ENCODE results near the gene TECPR2.

The TECPR2 gene

DNA sequence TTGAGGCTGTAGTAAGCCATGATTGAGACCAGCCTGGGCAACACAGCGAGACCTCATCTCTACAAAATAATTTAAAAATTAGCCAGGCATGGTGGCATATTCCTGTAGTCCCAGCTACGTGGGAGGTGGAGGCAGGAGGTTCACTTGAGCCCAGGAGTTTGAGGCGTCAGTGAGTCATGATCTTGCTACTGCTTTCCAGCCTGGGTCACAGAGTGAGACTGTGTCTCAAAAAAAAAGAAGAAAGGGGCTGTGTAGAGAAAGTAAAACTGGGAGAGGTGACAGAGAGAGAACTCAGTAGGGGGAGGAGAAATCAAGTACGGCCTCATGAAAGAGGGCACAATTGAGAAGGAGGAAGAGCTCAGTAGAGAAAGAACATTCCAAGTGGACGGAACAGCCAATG lies 12.4 kb downstream of the TECPR2 start:
- DNase-seq (ENCODE audit: low spot score): no peak

- no peak for DNase-seq (ENCODE audit: low spot score)
These were observed 15.0 kb downstream of the TECPR2 start for GRCh38 chr14:102377696-102378095.

DNA sequence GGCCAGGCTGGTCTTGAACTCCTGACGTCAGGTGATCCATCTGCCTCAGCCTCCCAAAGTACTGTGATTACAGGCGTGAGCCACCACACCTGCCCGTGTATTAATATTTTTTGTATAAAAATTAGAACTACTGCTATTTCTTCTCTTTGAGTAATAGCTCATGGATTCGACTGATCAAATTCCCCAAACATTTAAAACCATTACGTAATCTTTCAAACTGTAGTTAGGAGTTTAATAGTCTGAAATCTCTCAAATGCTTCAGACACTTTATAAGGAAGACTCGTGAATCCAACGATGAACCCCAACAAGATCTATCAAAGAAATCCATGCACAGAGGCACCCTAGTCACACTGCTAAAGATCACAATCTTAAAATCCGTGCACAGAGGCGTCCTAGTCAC lies 16.1 kb downstream of the TECPR2 start:
- DNase-seq (ENCODE audit: low spot score): no peak

DNA sequence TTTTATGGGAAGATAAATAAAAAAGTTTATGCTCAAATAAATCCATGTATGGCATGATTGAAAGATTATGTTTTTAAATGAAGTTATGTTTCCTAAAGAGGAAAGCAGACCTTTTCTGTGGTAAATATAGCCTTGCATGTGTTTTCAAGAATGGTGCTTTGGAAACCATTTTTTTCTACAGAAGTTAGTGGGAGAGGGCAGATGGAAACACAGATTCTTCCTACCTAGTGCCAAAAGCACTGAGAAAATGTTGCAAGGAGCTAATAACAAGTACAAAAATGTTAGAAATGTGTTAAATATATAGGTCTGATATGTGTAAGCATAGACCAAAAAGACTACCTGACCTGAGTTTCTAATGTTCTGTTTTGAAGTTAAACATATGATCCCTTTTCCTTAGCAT lies 24.3 kb downstream of the TECPR2 start:
- DNase-seq (ENCODE audit: low spot score): no peak

- DNase-seq (ENCODE audit: low spot score): no peak
These were observed 26.5 kb downstream of the TECPR2 start for GRCh38 chr14:102389246-102389645.

DNA sequence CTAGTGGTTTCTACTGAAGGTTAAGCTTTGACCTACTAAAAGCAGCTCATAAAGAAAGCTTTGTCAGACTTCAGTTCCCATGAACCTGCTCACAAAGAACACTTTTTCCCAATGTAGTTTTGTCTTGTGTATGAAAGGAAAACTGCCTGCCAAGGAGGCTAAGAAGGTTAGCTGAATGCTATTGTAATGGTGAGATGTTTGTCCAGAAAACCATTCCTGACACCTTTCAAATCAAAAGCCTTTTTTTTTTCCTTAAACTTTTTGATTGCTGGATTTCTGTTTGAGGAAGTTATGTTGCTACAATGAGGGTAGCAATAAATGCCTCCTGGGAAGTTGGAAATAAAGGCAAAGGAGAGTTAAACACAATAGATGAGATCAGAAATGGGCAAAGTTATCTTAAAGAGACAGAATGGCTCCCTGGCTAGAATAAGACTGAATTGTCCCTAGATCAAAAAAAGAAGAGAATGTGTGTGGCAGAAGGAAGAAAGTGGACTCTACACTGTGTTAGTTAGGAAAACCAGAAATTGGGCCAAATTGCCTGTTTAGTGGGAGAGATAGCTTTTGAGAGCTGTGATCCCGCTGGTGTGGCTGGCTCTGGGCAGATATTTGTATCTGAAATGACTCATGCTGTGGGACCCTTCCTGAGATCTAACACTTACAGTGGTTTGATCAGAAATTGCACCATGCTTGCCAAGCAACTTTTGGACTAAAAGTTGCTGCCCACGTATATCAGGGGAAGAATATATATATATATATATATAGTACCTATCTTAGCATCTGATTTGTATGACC lies 27.5 kb downstream of the TECPR2 start:
- no peak for DNase-seq (ENCODE audit: low spot score)

GRCh38 chr14:102392506-102392905 lies 29.8 kb downstream of the TECPR2 start:
- no peak for DNase-seq (ENCODE audit: low spot score)

DNA sequence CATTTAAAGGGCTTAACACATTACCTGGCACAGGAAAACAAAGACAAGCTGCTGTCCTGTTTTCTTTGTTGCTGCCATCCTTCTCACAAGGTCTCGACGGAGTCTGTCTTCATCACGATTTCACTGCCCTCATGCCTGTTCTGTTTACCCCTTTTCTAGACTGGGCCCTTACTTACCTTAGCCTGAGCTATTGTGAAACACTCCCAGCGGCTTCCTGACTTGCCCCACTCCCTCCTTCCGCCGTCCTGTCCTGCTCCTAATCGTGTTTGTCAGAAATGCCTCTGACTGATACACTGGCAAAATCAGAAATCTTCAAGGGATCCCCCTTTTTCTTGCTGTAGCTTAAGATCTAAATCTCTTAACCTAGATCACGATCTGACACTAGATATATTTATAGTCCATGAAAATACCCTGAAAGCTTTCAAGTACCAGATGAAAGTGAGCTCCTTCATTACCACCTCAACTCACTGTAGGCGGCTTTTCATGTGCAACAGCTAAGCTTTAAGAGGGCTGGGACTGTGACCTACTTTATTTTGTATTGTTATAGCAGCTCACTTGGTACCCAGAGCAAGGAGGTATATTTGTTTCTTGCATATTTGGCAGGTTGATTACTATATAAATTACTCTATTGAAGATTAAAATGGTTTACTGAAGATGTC lies 32.1 kb downstream of the TECPR2 start:
- no peak for DNase-seq (ENCODE audit: low spot score)

DNA sequence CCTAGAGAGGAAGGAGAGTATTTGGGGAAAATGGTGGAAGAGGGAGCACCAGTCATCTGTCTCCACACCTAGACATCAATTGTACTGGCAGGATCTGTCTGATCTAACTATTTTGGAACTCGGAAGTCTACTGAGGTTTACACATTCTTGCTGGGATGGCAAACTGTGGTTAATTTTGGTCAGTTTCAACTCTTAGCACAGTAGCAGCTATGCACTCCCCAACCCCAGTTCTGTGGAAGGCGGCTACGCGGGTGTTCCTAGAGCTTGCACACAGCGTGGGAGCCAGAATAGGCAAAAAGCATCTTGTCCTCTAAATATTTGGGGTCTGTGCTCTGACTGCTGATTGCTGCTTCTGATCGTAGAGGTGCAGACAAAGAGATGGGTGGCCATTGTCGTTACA lies 33.8 kb downstream of the TECPR2 start:
- DNase-seq (ENCODE audit: low spot score): no peak

GRCh38 chr14:102403028-102403427 lies 40.3 kb downstream of the TECPR2 start:
- DNase-seq (ENCODE audit: low spot score): no peak

DNA sequence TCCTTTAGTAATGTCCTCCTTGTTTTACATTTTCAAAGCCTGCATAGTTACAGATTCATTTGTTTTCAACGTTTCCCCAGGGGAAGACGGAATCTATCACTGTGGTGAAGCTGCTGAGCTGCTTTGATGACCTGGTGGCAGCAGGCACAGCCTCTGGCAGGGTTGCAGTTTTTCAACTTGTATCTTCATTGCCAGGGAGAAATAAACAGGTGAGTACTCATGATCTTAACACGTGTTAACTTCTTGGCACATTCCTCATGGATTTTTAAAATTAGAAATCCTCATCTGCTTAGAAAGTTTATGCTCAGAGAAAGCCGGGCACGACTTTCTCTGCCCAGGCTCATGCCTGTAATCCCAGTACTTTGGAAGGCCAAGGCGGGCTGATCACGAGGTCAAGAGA lies 44.5 kb downstream of the TECPR2 start:
- no peak for DNase-seq (ENCODE audit: low spot score)

DNA sequence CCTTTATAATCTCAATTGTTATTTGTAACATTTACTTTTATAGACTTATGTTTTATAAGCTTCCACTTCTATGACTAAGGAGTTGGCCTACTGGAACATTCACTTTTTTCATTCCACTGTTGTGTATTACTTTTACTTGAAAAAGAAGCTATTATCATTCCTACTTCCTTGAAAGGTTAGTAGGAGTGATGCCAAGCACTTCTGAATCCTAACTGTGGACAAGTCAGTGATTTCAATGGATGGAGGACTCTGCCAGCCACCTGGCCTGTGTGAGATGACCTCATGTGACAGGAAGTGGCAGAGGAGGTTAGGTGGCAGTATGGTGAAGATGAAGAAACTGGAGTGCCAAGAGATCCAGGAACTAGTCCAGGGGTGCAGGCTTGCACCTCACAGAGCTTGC lies 46.0 kb downstream of the TECPR2 start:
- no peak for DNase-seq (ENCODE audit: low spot score)

DNA sequence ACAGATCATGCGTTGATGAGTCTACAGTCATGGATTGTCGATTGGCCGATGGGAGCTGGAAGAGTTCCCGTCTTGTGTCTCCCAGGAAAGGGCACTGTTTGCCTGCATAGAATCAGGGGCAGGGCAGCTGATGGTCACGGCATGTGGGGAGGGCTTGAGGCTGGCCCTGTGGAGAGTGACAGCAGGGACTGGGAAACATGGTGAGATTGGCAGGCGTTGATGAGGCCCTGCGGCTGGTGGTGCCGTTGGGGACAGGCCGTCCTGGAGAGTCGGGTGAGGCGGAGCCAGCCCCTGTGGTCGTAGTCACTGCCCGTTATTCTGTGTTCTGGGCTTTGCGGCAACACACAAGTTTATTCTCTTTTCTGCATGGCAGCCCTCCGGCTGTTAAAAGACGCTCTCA lies 52.9 kb downstream of the TECPR2 start:
- no peak for DNase-seq (ENCODE audit: low spot score)

DNA sequence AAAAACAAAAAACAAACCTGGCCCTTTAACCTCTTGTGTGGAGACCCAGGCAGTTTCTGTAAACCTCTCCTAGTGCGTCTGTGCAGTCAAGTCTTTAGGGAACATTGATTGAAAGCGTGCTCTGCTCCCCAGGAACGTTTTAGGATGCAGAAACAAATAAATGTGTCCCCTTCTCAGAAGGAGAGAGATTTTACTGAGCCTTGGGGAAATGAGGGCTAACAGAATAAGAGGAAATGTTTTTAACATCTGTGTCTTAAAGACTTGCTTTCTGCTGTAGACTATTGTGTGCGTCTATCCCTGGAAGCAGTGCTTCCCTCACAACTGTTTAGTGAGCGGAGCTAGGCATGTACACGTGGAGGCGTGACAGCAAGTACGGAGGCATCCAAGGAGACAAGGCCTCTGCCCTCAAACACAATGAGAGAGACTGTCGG lies 54.3 kb downstream of the TECPR2 start:
- no peak for DNase-seq (ENCODE audit: low spot score)

DNA sequence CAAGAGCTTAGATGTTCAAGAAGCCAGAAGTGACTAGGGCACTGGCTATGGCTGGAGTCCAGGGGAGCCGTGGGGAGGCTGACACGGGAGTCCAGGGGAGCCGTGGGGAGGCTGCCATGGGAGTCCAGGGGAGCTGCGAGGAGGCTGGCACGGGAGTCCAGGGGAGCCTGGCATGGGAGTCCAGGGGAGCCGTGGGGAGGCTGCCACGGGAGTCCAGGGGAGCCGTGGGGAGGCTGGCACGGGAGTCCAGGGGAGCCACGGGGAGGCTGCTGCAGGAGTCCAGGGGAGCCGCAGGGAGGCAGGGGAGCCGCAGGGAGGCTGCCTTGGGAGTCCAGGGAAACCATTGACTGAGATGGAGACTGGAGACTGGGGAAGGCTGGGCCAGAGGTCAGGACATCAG lies 54.9 kb downstream of the TECPR2 start:
- no peak for DNase-seq (ENCODE audit: low spot score)

GRCh38 chr14:102418169-102418852 lies 55.6 kb downstream of the TECPR2 start:
- DNase-seq (ENCODE audit: low spot score): no peak

DNA sequence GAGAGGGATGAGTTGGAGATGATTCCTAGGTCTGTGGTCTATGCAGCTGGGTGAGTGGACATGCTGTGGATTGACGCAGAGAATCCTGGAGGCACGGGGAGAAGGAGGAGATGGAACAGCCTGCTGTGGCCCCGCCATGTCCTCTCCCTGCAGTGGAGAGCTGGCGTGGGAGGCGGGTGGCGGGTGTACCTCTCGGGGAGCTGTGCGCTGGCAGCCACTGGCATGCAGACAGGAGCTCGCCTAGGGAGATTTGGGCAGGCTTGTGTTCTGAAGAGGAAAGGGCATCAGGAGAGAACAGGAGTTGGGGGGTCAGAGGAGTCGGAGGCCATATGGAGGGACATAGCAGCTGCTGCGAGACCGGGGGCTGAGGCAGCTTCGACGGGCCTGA lies 56.1 kb downstream of the TECPR2 start:
- no peak for DNase-seq (ENCODE audit: low spot score)

- no peak for DNase-seq (ENCODE audit: low spot score)
These were observed 56.5 kb downstream of the TECPR2 start for GRCh38 chr14:102419276-102419675.

DNA sequence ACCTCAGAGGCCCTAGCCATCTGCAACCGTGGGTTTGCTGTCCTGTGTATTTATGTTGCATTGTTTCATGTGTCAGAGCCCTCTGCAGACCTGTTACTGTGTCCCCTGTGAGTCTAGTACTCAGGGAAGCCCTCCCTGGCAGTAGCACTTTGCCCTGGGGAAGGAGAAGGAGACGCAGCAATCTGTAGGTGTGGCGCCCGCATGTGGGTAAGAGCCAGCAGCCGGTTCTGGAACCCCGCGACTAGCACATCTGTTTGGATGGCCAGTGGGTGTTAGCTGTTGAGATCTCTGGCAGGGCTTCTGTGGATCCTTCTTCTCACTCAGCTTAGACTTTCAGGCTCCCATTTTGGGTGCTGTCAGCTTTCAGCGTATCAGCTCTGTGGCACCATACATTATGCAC lies 57.0 kb downstream of the TECPR2 start:
- no peak for DNase-seq (ENCODE audit: low spot score)

- no peak for DNase-seq (ENCODE audit: low spot score)
These were observed 58.8 kb downstream of the TECPR2 start for GRCh38 chr14:102421411-102422057.

DNA sequence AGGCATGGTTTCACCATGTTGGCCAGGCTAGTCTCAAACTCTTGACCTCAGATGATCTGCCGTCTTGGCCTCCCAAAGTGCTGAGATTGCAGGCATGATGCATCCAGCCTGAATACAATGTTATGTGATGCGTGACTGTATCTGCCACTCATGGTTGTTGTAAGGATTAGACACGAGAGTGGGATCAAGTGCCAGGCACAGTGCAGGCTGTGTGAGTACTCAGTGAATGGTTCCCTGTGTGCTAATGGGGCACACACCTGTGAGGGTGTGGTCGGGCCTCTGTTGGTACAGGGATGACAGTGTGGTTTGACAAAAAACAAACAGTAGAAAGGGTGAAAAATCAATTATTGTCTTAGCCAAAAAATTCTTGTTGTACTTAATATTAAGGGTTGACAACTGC lies 61.8 kb downstream of the TECPR2 start:
- DNase-seq (ENCODE audit: low spot score): no peak

GRCh38 chr14:102424923-102425322 lies 62.2 kb downstream of the TECPR2 start:
- DNase-seq (ENCODE audit: low spot score): no peak

GRCh38 chr14:102426796-102427195 lies 64.1 kb downstream of the TECPR2 start:
- no peak for DNase-seq (ENCODE audit: low spot score)
